ENCODE measurements around the gene MRAS.

DNA sequence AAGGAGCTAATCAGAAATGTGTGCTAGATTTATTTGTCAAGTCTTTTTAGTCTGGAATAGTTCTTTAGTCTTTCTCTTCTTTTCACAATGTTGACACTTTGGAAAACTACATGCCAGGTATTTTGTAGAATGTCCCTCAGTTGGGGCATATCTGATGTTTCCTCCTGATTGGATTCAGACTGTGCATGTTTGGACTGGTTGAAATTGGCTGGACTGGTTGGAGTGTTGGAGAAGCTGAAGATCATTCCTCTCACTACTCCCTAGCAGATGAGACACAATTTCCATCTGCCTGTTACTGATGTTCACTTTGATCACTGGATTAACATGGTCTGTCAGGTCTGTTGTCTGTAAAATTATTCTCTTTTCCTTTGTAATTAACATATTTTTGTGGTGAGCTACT lies 22.4 kb upstream of the MRAS start:
- TF ChIP-seq POLR2A (IDR thresholded peaks at IDR 0.05; ENCODE audit: low read depth) = no peak
- TF ChIP-seq, protein P1, sequence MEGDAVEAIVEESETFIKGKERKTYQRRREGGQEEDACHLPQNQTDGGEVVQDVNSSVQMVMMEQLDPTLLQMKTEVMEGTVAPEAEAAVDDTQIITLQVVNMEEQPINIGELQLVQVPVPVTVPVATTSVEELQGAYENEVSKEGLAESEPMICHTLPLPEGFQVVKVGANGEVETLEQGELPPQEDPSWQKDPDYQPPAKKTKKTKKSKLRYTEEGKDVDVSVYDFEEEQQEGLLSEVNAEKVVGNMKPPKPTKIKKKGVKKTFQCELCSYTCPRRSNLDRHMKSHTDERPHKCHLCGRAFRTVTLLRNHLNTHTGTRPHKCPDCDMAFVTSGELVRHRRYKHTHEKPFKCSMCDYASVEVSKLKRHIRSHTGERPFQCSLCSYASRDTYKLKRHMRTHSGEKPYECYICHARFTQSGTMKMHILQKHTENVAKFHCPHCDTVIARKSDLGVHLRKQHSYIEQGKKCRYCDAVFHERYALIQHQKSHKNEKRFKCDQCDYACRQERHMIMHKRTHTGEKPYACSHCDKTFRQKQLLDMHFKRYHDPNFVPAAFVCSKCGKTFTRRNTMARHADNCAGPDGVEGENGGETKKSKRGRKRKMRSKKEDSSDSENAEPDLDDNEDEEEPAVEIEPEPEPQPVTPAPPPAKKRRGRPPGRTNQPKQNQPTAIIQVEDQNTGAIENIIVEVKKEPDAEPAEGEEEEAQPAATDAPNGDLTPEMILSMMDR (IDR thresholded peaks at IDR 0.05) = no peak

All from esophagus muscularis mucosa (tissue), 3 donors.